GM12878 (cell line): ENCODE results near the gene HSPA2. TPM values are rescaled to one million over a fixed set of nuclear protein-coding genes. Genes with fewer than 3 reads are reported as not detected.
A peak's percentile ranks its signal among the peaks of the same experiment; 100 is the strongest.

Experiments used
- ASH2L ChIP-seq: fragments of 300-600, 200-600 bp; sonication (generic); IDR thresholded peaks from 2 replicates; pipeline ENCODE4 v1.6.1; 2017; ENCODE audit warnings: low read depth, mild to moderate bottlenecking, borderline replicate concordance
- CEBPB ChIP-seq, 2 experiments: fragments of 150-350 bp in 1 of 2; IDR thresholded peaks; 2 replicates each; pipeline ENCODE4 v1.6.1; 2012 to 2014; ENCODE audit warnings: low read depth in 2 of 2, low read length in 2 of 2, borderline replicate concordance in 1 of 2, inconsistent platforms in 1 of 2
- CREB1 ChIP-seq: IDR thresholded peaks from 2 replicates; pipeline ENCODE4 v1.6.1; 2012; ENCODE audit warnings: low read depth, mild to moderate bottlenecking, inconsistent platforms
- CREM ChIP-seq: IDR thresholded peaks from 2 replicates; pipeline ENCODE4 v1.6.1; 2014; ENCODE audit warnings: antibody characterized with exemption, low read depth
- DPF2 ChIP-seq: fragments of 450-650 bp; IDR thresholded peaks from 2 replicates; pipeline ENCODE4 v1.6.1; 2017; ENCODE audit warnings: mild to moderate bottlenecking
- GABPA ChIP-seq: IDR thresholded peaks from 2 replicates; pipeline ENCODE4 v1.6.1; 2014; ENCODE audit warnings: antibody characterized with exemption, low read depth, mild to moderate bottlenecking, inconsistent platforms
- HCFC1 ChIP-seq: fragments of 150-350 bp; IDR thresholded peaks from 2 replicates; pipeline ENCODE4 v1.6.1; 2014; ENCODE audit warnings: low read length
- IRF4 ChIP-seq: IDR thresholded peaks from 2 replicates; pipeline ENCODE4 v1.6.1; 2011; ENCODE audit warnings: low read depth, low read length
- MEF2A ChIP-seq: IDR thresholded peaks from 2 replicates; pipeline ENCODE4 v1.6.1; 2011; ENCODE audit warnings: low read depth, mild to moderate bottlenecking, low read length, moderate library complexity; ENCODE audit not compliant: insufficient read depth
- NFYA ChIP-seq: IDR thresholded peaks from 2 replicates; pipeline ENCODE4 v1.6.1; 2011; ENCODE audit warnings: low read depth, mild to moderate bottlenecking, low read length, improper control_type of control experiment, borderline replicate concordance
- NFYB ChIP-seq: IDR thresholded peaks from 2 replicates; pipeline ENCODE4 v1.6.1; 2011; ENCODE audit warnings: low read depth, mild to moderate bottlenecking, low read length, improper control_type of control experiment, moderate library complexity; ENCODE audit not compliant: insufficient read depth
- POLR2AphosphoS2 ChIP-seq: IDR thresholded peaks from 2 replicates; pipeline ENCODE4 v1.6.1; 2011; ENCODE audit warnings: low read depth, mild to moderate bottlenecking, low read length, improper control_type of control experiment, moderate library complexity
- RAD51 ChIP-seq: fragments of 450-650 bp; IDR thresholded peaks from 2 replicates; pipeline ENCODE4 v1.6.1; 2016; ENCODE audit warnings: moderate library complexity, mild to moderate bottlenecking, inconsistent platforms
- RELA ChIP-seq: fragments of 450-650 bp; IDR thresholded peaks from 2 replicates; pipeline ENCODE4 v1.8.0; 2014; ENCODE audit warnings: borderline replicate concordance; ENCODE audit not compliant: partially characterized antibody
- SPI1 ChIP-seq: IDR thresholded peaks from 2 replicates; pipeline ENCODE4 v1.6.1; 2011; ENCODE audit warnings: low read depth, mild to moderate bottlenecking, low read length, moderate library complexity, borderline replicate concordance; ENCODE audit not compliant: insufficient read depth
- TBL1XR1 ChIP-seq: IDR thresholded peaks from 2 replicates; pipeline ENCODE4 v1.6.1; 2012; ENCODE audit warnings: low read depth, low read length, improper control_type of control experiment
- polyA plus RNA-seq, 11 experiments: library from polyadenylated mRNA; depleted of rRNA in 4 of 11; unstranded in 6 of 11; stranded (reverse) in 5 of 11; fragments of >200 nt; fragmentation: Nextera tagmentation in 4 of 11; fragmentation: Illumina TruSeq in 1 of 11; extraction: Ambion mirVana in 4 of 11; extraction: Trizol in 1 of 11; gene quantifications; 1 replicate in 1 of 11; 2 replicates in 10 of 11; pipeline versions ENCODE4 v1.2.1 to v1.2.3, GENCODE V29; 2011 to 2016; ENCODE audit warnings: inconsistent platforms in 2 of 11, missing spikeins in 2 of 11, low read depth in 1 of 11
- total RNA-seq, 4 experiments: library from RNA; depleted of rRNA in 3 of 4; stranded (reverse); fragments of >200 nt in 3 of 4; fragmentation: Illumina TruSeq in 1 of 4; extraction: Trizol in 1 of 4; gene quantifications; 2 replicates each; pipeline versions ENCODE4 v1.2.1 to v1.2.3, GENCODE V29; 2013 to 2021
- TF ChIP-seq, protein P1 (sequence below): fragments of 450-650 bp; conservative IDR thresholded peaks from 2 replicates; pipeline ENCODE4 v1.6.1; 2017; ENCODE audit warnings: mild to moderate bottlenecking, moderate library complexity
- TF ChIP-seq, protein P2 (sequence below): fragments of 150-350 bp; IDR thresholded peaks from 2 replicates; pipeline ENCODE4 v1.6.1; 2014; ENCODE audit warnings: mild to moderate bottlenecking, low read depth, low read length
- TF ChIP-seq, protein P3 (sequence below): IDR thresholded peaks from 2 replicates; pipeline ENCODE4 v1.6.1; 2012; ENCODE audit warnings: improper control_type of control experiment, low read depth, low read length; ENCODE audit not compliant: insufficient replicate concordance

Gene HSPA2
- total and polyA plus RNA-seq, 10 of the 15 experiments (the other 5 are each of a cell fraction or from before 2014, with no cell fraction given), result 0.02 to 1.2 (median 0.65) TPM

DNA sequence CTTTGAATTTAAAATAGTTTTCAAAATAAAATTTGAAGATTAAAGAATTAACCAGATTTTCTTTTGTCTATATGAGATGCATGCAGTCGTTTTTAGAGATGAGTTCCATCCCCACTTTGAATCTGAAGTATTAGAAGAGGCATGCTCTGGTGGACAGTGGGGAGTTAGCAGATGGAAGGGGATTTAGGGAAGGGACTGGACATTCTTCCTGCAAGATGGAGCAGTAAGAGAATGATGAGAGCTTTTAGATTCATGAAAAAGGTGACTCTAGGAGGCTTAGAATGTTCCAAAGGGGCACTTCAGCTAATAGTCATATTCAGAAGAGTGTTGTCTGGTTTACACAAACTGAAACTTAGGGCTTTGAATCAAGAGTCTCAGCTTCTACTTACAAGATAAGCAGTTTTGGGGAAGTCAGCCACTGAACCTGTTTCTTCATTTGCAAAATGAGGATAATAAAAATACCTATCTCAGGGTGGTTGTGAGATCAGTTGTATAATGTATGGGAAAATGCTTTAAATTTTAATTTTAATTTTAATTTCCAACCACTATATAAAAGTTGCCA lies 32.2 kb upstream of the HSPA2 start (continued):
- TF ChIP-seq, protein P1, sequence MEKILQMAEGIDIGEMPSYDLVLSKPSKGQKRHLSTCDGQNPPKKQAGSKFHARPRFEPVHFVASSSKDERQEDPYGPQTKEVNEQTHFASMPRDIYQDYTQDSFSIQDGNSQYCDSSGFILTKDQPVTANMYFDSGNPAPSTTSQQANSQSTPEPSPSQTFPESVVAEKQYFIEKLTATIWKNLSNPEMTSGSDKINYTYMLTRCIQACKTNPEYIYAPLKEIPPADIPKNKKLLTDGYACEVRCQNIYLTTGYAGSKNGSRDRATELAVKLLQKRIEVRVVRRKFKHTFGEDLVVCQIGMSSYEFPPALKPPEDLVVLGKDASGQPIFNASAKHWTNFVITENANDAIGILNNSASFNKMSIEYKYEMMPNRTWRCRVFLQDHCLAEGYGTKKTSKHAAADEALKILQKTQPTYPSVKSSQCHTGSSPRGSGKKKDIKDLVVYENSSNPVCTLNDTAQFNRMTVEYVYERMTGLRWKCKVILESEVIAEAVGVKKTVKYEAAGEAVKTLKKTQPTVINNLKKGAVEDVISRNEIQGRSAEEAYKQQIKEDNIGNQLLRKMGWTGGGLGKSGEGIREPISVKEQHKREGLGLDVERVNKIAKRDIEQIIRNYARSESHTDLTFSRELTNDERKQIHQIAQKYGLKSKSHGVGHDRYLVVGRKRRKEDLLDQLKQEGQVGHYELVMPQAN, result no peak
- TF ChIP-seq CEBPB (IDR thresholded peaks at IDR 0.05; ENCODE audit: borderline replicate concordance in 1 of 2, low read depth in 2 of 2, low read length in 2 of 2), result no peak
- TF ChIP-seq, protein P2, sequence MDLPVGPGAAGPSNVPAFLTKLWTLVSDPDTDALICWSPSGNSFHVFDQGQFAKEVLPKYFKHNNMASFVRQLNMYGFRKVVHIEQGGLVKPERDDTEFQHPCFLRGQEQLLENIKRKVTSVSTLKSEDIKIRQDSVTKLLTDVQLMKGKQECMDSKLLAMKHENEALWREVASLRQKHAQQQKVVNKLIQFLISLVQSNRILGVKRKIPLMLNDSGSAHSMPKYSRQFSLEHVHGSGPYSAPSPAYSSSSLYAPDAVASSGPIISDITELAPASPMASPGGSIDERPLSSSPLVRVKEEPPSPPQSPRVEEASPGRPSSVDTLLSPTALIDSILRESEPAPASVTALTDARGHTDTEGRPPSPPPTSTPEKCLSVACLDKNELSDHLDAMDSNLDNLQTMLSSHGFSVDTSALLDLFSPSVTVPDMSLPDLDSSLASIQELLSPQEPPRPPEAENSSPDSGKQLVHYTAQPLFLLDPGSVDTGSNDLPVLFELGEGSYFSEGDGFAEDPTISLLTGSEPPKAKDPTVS, result no peak
- peak; percentile 91 for TF ChIP-seq IRF4
- no peak for TF ChIP-seq NFYB
- TF ChIP-seq NFYA, result no peak
- TF ChIP-seq TBL1XR1, result no peak
- no peak for TF ChIP-seq RAD51
- TF ChIP-seq CREM, result 0 out of 2 replicates have a peak, but pooled peaks have one; percentile 18
- TF ChIP-seq HCFC1, result no peak
- TF ChIP-seq SPI1, result peak; percentile 77
- no peak for TF ChIP-seq RELA
- TF ChIP-seq MEF2A, result no peak
- peak; percentile 67 for TF ChIP-seq DPF2
- no peak for TF ChIP-seq POLR2AphosphoS2
- TF ChIP-seq CREB1, result no peak
- 0 out of 2 replicates have a peak, but pooled peaks have one; percentile 19 for TF ChIP-seq GABPA
- no peak for TF ChIP-seq ASH2L
- TF ChIP-seq, protein P3, sequence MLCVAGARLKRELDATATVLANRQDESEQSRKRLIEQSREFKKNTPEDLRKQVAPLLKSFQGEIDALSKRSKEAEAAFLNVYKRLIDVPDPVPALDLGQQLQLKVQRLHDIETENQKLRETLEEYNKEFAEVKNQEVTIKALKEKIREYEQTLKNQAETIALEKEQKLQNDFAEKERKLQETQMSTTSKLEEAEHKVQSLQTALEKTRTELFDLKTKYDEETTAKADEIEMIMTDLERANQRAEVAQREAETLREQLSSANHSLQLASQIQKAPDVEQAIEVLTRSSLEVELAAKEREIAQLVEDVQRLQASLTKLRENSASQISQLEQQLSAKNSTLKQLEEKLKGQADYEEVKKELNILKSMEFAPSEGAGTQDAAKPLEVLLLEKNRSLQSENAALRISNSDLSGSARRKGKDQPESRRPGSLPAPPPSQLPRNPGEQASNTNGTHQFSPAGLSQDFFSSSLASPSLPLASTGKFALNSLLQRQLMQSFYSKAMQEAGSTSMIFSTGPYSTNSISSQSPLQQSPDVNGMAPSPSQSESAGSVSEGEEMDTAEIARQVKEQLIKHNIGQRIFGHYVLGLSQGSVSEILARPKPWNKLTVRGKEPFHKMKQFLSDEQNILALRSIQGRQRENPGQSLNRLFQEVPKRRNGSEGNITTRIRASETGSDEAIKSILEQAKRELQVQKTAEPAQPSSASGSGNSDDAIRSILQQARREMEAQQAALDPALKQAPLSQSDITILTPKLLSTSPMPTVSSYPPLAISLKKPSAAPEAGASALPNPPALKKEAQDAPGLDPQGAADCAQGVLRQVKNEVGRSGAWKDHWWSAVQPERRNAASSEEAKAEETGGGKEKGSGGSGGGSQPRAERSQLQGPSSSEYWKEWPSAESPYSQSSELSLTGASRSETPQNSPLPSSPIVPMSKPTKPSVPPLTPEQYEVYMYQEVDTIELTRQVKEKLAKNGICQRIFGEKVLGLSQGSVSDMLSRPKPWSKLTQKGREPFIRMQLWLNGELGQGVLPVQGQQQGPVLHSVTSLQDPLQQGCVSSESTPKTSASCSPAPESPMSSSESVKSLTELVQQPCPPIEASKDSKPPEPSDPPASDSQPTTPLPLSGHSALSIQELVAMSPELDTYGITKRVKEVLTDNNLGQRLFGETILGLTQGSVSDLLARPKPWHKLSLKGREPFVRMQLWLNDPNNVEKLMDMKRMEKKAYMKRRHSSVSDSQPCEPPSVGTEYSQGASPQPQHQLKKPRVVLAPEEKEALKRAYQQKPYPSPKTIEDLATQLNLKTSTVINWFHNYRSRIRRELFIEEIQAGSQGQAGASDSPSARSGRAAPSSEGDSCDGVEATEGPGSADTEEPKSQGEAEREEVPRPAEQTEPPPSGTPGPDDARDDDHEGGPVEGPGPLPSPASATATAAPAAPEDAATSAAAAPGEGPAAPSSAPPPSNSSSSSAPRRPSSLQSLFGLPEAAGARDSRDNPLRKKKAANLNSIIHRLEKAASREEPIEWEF, result no peak
